ENCODE measurements around the gene MPPED1.

MPPED1 gene

GRCh38 chr22:43479301-43479950 lies 67.6 kb downstream of the MPPED1 start:
- DNase-seq: no peak

- DNase-seq: no peak
Measured at GRCh38 chr22:43479962-43480361, 68.1 kb downstream of the MPPED1 start.

- DNase-seq: peak; percentile 12
Measured at GRCh38 chr22:43481568-43482317, 69.9 kb downstream of the MPPED1 start.

GRCh38 chr22:43482318-43482625 lies 70.5 kb downstream of the MPPED1 start:
- DNase-seq: no peak

- DNase-seq: no peak
Measured at GRCh38 chr22:43483266-43483665, 71.5 kb downstream of the MPPED1 start.

GRCh38 chr22:43483669-43484068 lies 71.9 kb downstream of the MPPED1 start:
- DNase-seq: no peak

GRCh38 chr22:43484227-43484626 lies 72.4 kb downstream of the MPPED1 start:
- no peak for DNase-seq

- no peak for DNase-seq
Measured at GRCh38 chr22:43485502-43486089, 73.8 kb downstream of the MPPED1 start.

GRCh38 chr22:43487311-43488030 lies 75.7 kb downstream of the MPPED1 start:
- DNase-seq: no peak

GRCh38 chr22:43488031-43488866 lies 76.4 kb downstream of the MPPED1 start:
- no peak for DNase-seq

- no peak for DNase-seq
Measured at GRCh38 chr22:43488937-43489336, 77.1 kb downstream of the MPPED1 start.

- DNase-seq: no peak
Measured at GRCh38 chr22:43490311-43490710, 78.5 kb downstream of the MPPED1 start.

- no peak for DNase-seq
Measured at GRCh38 chr22:43491177-43491576, 79.4 kb downstream of the MPPED1 start.

GRCh38 chr22:43491737-43492136 lies 79.9 kb downstream of the MPPED1 start:
- no peak for DNase-seq

- DNase-seq: no peak
Measured at GRCh38 chr22:43493297-43493696, 81.5 kb downstream of the MPPED1 start.

- no peak for DNase-seq
Measured at GRCh38 chr22:43497956-43498855, 86.4 kb downstream of the MPPED1 start.

- no peak for DNase-seq
Measured at GRCh38 chr22:43498856-43499253, 87.0 kb downstream of the MPPED1 start.

- DNase-seq: no peak
Measured at GRCh38 chr22:43500792-43501785, 89.3 kb downstream of the MPPED1 start.

- DNase-seq: no peak
Measured at GRCh38 chr22:43501878-43502277, 90.1 kb downstream of the MPPED1 start.

GRCh38 chr22:43502306-43502874 lies 90.6 kb downstream of the MPPED1 start:
- no peak for DNase-seq

All from CD4-positive, alpha-beta T cell treated with Interleukin-12 subunit alpha and Interleukin-12 subunit beta, for 1 hour (primary cell).